GM18499 (cell line): ENCODE results near the gene MUS81.

Experiments
- ATAC-seq: cut with Tn5 transposase; IDR thresholded peaks from one replicate; pipeline ENCODE4 v1.9.1; 2021; ENCODE audit warnings: moderate number of reproducible peaks; ENCODE audit not compliant: insufficient read depth, unreplicated experiment

Gene MUS81

GRCh38 chr11:65870706-65871681, 10.8 kb downstream of the MUS81 start:
- ATAC-seq, result no peak

DNA sequence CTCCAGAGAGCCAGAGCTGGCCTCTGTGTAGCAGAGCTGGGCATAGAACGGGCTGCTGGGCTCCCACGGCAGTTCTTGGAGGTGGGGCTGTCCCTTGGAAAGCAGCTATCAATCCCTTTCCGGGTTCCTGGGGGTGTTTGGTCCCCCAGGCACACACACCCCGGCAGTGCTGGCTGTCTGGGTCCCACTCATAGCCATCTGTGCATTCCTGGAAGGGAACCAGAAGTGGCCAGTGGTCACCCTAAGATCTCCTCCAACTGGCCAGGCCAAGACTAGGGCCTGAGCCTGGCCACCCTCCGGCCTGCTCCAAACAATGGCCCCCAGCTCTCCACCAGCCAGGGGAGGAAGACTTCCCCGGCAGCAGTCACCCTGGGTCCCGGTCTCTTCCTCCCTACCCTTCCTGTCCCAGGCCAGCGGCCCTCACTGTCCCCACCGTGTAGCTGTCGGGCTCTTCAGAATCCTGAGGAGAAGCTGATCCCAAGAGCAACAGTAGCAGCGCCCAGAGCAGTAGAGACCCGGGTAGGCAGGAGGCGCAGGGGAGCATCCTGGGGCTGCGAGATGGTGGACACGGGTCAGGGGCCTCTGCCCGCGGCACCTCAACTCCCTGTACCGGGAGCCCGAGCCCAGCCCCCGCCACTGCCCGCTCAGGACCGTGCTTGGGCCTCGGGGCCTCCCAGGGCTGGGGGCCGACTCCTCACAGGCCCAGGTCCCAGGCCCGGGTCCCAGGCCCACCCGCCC, 11.7 kb downstream of the MUS81 start:
- no peak for ATAC-seq

DNA sequence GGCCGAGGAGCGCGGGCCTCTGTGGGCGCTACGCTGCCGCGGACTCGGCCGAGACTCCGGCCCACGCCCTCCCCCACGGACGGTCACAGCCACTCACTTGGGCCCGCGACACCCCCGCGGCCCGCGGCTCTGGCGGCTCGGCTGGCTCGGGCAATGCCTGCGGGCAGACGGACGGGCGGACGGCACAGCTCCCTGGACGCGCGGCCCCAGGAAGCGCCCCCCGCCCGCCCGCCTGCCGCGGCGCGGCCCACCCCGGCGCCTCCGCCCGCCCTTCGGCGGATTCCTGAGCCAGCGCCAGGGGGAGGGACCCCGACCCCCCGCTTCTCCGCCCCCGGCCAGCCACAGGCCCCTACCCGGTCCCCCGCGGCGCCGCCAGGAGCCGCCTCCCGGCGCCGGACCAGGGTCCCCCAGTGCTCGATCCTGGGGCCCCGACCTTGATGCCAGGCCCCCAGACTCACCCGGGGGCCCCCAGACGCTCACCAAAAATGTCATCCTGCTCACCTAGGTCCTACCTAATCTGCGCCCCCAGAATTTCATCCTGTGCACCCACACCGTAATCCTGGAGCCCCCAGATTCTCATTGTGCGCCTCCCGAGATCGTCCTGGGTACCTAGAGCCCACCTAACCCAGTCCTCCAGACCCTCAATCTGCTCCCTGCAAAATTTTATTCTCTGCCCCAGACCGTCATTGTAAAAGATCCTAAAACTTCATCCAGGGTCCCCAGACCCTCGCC, 12.5 kb downstream of the MUS81 start, which contains the start of gene EFEMP2:
TSS of gene EFEMP2 (minus strand) at position 215 of the 732 bp plus-strand sequence. CDS start 446 bp downstream, outside the sequence.
- no peak for ATAC-seq

DNA sequence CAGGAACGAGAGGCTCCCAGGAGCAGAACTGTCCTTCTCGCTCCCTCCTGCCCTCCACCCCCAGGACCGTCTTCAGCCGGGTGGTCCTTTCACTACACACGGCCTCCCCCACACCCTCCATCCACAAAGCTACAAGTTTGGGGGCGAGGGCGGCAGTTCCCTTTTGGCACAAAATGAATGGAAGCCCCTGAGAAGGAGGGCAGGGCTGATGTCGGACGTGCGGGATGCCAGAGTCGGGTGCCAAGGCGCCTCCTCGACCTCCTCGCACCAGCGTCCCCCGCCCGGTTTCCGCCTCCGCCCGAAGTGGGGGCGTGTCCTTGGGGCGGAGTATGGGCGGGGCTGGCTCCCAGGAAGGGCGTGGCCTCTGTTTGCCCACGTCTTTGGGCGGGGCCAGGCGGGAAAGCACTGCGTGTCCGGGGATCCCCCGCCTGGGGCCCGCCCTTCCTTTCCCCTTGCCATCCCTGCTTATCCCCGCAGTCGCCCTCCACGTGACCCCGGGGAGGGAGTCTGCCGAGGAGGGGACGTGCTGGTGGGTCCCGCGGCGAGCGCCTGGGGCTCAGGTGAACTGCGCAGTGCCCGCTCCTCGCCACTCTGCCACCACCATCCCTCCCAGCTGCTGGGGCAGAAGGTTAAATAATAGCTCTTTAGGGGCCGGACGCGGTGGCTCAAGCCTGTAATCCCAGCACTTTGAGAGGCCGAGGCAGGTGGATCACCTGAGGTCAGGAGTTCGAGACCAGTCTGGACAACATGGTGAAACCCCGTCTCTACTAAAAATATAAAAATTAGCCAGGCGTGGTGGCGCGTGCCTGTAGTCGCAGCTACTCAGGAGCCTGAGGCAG, 13.3 kb downstream of the MUS81 start:
- ATAC-seq, result peak; percentile 46

DNA sequence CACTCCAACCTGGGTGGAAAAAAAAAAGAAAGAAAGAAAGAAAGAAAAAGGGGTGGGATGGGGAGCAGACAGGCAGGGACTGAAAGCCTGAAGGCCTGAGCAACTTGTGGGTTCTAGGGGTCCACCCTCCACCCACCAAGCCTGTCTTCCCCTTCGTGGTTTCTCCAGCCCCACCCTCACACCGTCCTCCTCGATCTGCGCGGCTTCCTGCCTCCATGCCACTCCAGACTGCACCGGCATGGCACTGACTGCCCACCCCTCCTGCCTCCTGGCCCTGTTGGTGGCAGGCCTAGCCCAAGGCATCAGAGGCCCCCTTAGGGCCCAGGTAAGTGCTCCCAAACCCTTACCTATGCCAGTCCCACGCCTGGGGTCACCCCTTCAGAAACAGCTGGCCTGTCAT, 19.4 kb downstream of the MUS81 start, which contains the start of gene CTSW:
TSS of gene CTSW (plus strand) at position 221 of the 400 bp plus-strand sequence. CDS start at position 239, 18 bp downstream.
- ATAC-seq, result no peak

- ATAC-seq, result no peak
These were observed 19.8 kb downstream of the MUS81 start for GRCh38 chr11:65880027-65880426.

DNA sequence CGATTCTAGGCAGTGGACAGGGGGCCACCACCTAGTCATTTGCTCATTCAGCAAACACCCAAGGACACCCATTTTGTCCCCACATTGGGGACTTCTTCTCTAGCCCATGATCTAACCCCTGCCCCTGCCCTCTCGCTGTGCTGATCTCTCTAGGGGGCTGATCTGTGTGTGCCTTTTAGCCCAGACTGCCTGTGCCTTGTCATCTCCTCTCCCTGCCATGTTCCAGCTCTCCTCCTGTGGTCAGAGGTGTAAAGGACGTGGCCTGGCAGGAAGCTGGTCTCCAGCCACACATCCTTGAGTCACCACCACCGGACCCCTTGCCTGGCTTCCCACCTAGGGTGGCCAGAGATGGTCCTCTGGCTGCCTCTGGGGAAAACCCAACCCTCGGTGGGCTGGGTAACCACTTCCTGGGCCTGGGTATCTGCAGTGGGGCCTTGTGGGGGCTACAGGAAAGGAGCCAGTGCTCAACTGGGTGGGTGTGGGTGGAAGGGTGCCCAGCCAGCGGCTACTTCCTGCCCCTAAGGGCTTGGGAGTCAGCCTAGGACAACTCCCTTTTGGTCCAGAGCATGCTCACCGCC, 20.7 kb downstream of the MUS81 start:
- ATAC-seq, result no peak

GRCh38 chr11:65882120-65883057, 22.2 kb downstream of the MUS81 start:
- ATAC-seq, result no peak

GRCh38 chr11:65883058-65883761, 23.0 kb downstream of the MUS81 start:
- ATAC-seq, result no peak

GRCh38 chr11:65883786-65884715, 23.8 kb downstream of the MUS81 start:
- no peak for ATAC-seq

DNA sequence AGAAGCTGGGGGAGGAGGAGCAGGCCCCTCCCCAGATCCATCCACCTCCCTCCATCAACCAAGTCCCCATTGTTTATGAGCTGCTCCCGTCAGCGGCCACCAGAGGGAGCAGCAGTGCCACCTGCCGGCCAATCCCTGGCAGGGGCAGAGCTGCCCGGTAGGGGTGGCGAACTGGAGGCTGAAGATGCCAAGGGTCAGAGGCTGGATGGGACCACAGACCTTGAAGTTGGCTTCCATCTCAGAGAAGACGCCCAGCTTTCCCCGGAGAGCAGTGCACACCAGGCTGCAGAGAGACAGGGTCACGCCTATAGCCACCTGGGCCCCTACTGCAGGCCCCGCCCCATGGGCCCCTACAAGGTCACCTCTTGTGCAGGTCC, 24.5 kb downstream of the MUS81 start:
- ATAC-seq, result no peak

- ATAC-seq, result no peak
These were observed 25.0 kb downstream of the MUS81 start for GRCh38 chr11:65885231-65885630.

- no peak for ATAC-seq
These were observed 25.7 kb downstream of the MUS81 start for GRCh38 chr11:65885808-65886536.

- no peak for ATAC-seq
These were observed 26.8 kb downstream of the MUS81 start for GRCh38 chr11:65886826-65887722.

DNA sequence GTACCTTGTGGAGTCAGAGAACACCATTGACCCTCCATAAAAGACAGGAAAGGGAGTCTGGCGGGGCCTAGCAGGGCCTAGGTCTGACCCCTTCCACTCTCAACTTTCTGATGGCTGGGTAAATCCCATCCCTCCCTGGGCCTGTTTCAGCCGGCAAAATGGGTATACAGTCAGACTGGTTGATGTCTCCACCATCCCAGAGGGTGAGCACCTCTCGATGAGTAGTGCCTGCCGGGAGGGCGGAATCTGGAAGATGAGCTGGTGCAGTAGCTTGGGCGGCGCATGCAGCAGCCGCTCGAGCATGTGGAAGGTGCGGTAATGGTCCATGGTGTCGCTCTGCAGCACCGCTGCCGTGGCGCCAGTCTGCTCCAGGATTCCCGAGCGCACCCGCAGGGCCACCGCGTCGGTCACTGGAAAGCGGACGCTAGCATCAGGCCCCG, 27.5 kb downstream of the MUS81 start:
- ATAC-seq, result no peak
